Liver (tissue), 9 donors: ENCODE measurements around the gene ISG20L2. TPM values are rescaled to one million over a fixed set of nuclear protein-coding genes. Genes with fewer than 3 reads are reported as not detected.

ENCODE experiments used
- DNase-seq: peaks from one replicate; pipeline ENCODE4 v3.0.0-alpha.2; 2017; ENCODE audit warnings: low spot score
- H3K27ac ChIP-seq, 2 donors: one replicate each; pipeline ENCODE4 v1.7.0; 2013; ENCODE audit warnings: inconsistent platforms in 2 of 2, low read length in 2 of 2, control low read depth in 1 of 2, low read depth in 1 of 2, mild to moderate bottlenecking in 1 of 2
- H3K27me3 ChIP-seq, 4 donors: one replicate each; pipeline versions ENCODE4 v1.6.1 to v1.7.0; 2013; ENCODE audit warnings: low read length in 3 of 4, inconsistent platforms in 1 of 4, mild to moderate bottlenecking in 1 of 4, moderate library complexity in 1 of 4; ENCODE audit not compliant: control insufficient read depth in 4 of 4, insufficient read depth in 4 of 4
- H3K36me3 ChIP-seq, 4 donors: one replicate each; pipeline versions ENCODE4 v1.6.1 to v1.7.0; 2013; ENCODE audit warnings: low read length in 3 of 4, mild to moderate bottlenecking in 3 of 4, low read depth in 1 of 4, moderate library complexity in 1 of 4; ENCODE audit not compliant: control insufficient read depth in 4 of 4, insufficient read depth in 3 of 4
- H3K4me1 ChIP-seq, 4 donors: one replicate each; pipeline versions ENCODE4 v1.6.1 to v1.7.0; 2013; ENCODE audit warnings: low read length in 3 of 4, mild to moderate bottlenecking in 3 of 4, moderate library complexity in 1 of 4; ENCODE audit not compliant: control insufficient read depth in 4 of 4, insufficient read depth in 4 of 4
- H3K4me3 ChIP-seq, 3 donors: one replicate each; pipeline versions ENCODE4 v1.6.1 to v1.7.0; 2013; ENCODE audit warnings: low read length in 3 of 3, control low read depth in 1 of 3, low read depth in 1 of 3, mild to moderate bottlenecking in 1 of 3
- H3K9ac ChIP-seq, 2 donors: one replicate each; pipeline ENCODE4 v1.7.0; 2013; ENCODE audit warnings: low read length in 2 of 2, mild to moderate bottlenecking in 2 of 2, moderate library complexity in 2 of 2, control low read depth in 1 of 2, low read depth in 1 of 2
- H3K9me3 ChIP-seq, 4 donors: one replicate each; pipeline versions ENCODE4 v1.6.1 to v1.7.0; 2013; ENCODE audit warnings: low read length in 3 of 4; ENCODE audit not compliant: control insufficient read depth in 4 of 4
- ATF3 ChIP-seq: IDR thresholded peaks from 2 replicates; pipeline ENCODE4 v1.6.1; 2016; ENCODE audit warnings: antibody characterized with exemption
- FOXA1 ChIP-seq: IDR thresholded peaks from 2 replicates; pipeline ENCODE4 v1.6.1; 2016; ENCODE audit warnings: antibody characterized with exemption
- GABPA ChIP-seq, 2 donors: IDR thresholded peaks in 1 of 2; conservative IDR thresholded peaks in 1 of 2; 2 replicates each; pipeline ENCODE4 v1.6.1; 2016; ENCODE audit warnings: antibody characterized with exemption in 2 of 2, mild to moderate bottlenecking in 1 of 2, moderate library complexity in 1 of 2
- HNF4A ChIP-seq, 2 donors: conservative IDR thresholded peaks; 2 replicates each; pipeline ENCODE4 v1.6.1; 2016; ENCODE audit warnings: antibody characterized with exemption in 2 of 2, mild to moderate bottlenecking in 2 of 2
- HNF4G ChIP-seq: IDR thresholded peaks from 2 replicates; pipeline ENCODE4 v1.6.1; 2016; ENCODE audit warnings: antibody characterized with exemption
- JUND ChIP-seq, 2 donors: IDR thresholded peaks; 2 replicates each; pipeline ENCODE4 v1.6.1; 2016; ENCODE audit warnings: antibody characterized with exemption in 2 of 2
- NR2F2 ChIP-seq: IDR thresholded peaks from 2 replicates; pipeline ENCODE4 v1.6.1; 2016; ENCODE audit warnings: antibody characterized with exemption
- RAD21 ChIP-seq, 2 donors: IDR thresholded peaks; 2 replicates each; pipeline ENCODE4 v1.6.1; 2016; ENCODE audit warnings: antibody characterized with exemption in 2 of 2, mild to moderate bottlenecking in 2 of 2
- YY1 ChIP-seq: IDR thresholded peaks from 2 replicates; pipeline ENCODE4 v1.6.1; 2016; ENCODE audit warnings: antibody characterized with exemption, mild to moderate bottlenecking
- WGBS: extraction: QIAGEN DNeasy Blood & Tissue Kit; methylation state at CpG from one replicate; pipeline ENCODE4 v1.1.7; 2013; 5-methylcytosine and 5-hydroxymethylcytosine counted together
- polyA plus RNA-seq, 2 donors: library from polyadenylated mRNA; stranded (reverse) in 1 of 2; unstranded in 1 of 2; fragments of 200-250 nt in 1 of 2; fragments of >200 nt in 1 of 2; fragmentation: Nextera tagmentation in 1 of 2; extraction: Ambion mirVana in 1 of 2; gene quantifications; one replicate each; pipeline versions ENCODE4 v1.2.1 to v1.2.3, GENCODE V29; 2013 to 2015
- total RNA-seq, 2 donors: library from RNA; depleted of rRNA; stranded (reverse); fragments of >200 nt; gene quantifications; one replicate each; pipeline ENCODE4 v1.2.3, GENCODE V29; 2014
- TF ChIP-seq, protein P1 (sequence below): fragments of 150-350 bp; IDR thresholded peaks from 2 replicates; pipeline ENCODE4 v1.5.1; 2017; ENCODE audit warnings: improper control_type of control experiment, low read depth, low read length; ENCODE audit not compliant: missing input control
- TF ChIP-seq, protein P2 (sequence below): IDR thresholded peaks from 2 replicates; pipeline ENCODE4 v1.6.1; 2016; ENCODE audit warnings: antibody characterized with exemption
- donor health status: healthy.
- donor health status: healthy.
- donor health status: healthy.
- donor health status: healthy.
- donor health status: healthy.

Gene ISG20L2
- total and polyA plus RNA-seq, 4 donors, result 5.6 to 9.9 (median 6.7) TPM

DNA sequence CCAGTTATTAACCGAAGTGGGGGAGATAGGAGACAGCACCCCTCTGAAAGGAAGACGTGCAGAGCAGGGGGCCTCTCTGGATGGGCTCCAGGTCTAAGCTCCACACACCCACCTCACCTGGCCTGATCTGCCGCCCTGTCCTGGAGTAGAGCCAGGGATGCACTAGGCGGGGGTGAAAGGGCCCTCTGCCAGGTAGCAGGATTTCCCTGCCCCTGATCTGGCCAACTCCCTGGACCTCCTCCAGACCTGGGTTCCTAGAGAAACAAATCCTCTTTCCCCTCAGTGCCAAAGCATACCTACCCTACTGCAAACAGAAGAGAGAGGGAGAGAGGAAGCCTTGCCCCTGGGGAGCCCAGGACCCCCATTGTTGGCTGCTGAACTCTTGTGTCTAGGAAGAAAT lies 25.2 kb downstream of the ISG20L2 start:
- peaks cover 0 to 10% (median 7%) of the 10 kb centered on the region in 4 donors for H3K27me3 ChIP-seq

GRCh38 chr1:156700736-156701531 lies 27.6 kb downstream of the ISG20L2 start:
- Histone ChIP-seq H3K36me3 (no peaks in the 10 kb centered on the region), H3K27me3 (peaks cover 0 to 8% (median 7%) of the 10 kb centered on the region in 4 donors), H3K9me3 (no peaks in the 10 kb centered on the region), H3K4me3 (no peak overlapping the region), H3K27ac (no peak overlapping the region), H3K4me1 (peaks cover 7 to 11% (median 8%) of the 10 kb centered on the region in 4 donors), H3K9ac (no peak overlapping the region)
- no peak for TF ChIP-seq YY1
- DNase-seq, result no peak
- WGBS, result 79% methylated on average over 8 of the region's 8 CpGs

More for the DNA sequence above, 25.2 kb downstream of the ISG20L2 start:
- TF ChIP-seq ATF3 (no peak), JUND (IDR thresholded peaks at IDR 0.05) (no peak), NR2F2 (no peak), HNF4G (no peak), GABPA (IDR thresholded peaks at IDR 0.05 in 1 of 2, conservative IDR thresholded peaks at IDR 0.05 in 1 of 2) (no peak), RAD21 (IDR thresholded peaks at IDR 0.05) (no peak), YY1 (no peak)
- TF ChIP-seq, protein P1, sequence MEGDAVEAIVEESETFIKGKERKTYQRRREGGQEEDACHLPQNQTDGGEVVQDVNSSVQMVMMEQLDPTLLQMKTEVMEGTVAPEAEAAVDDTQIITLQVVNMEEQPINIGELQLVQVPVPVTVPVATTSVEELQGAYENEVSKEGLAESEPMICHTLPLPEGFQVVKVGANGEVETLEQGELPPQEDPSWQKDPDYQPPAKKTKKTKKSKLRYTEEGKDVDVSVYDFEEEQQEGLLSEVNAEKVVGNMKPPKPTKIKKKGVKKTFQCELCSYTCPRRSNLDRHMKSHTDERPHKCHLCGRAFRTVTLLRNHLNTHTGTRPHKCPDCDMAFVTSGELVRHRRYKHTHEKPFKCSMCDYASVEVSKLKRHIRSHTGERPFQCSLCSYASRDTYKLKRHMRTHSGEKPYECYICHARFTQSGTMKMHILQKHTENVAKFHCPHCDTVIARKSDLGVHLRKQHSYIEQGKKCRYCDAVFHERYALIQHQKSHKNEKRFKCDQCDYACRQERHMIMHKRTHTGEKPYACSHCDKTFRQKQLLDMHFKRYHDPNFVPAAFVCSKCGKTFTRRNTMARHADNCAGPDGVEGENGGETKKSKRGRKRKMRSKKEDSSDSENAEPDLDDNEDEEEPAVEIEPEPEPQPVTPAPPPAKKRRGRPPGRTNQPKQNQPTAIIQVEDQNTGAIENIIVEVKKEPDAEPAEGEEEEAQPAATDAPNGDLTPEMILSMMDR, result no peak
- Histone ChIP-seq H3K4me3 (no peak overlapping the region), H3K9ac (no peak overlapping the region), H3K36me3 (no peaks in the 10 kb centered on the region), H3K27ac (no peak overlapping the region), H3K4me1 (peaks cover 11 to 19% (median 13%) of the 10 kb centered on the region in 4 donors), H3K9me3 (no peaks in the 10 kb centered on the region)
- 73% methylated on average over 4 of the region's 4 CpGs for WGBS
- DNase-seq, result no peak

- no peak for DNase-seq
- no peak overlapping the region for H3K9ac ChIP-seq
- no peaks in the 10 kb centered on the region for H3K36me3 ChIP-seq
- H3K4me1 ChIP-seq, result no peaks in the 10 kb centered on the region
- H3K27ac ChIP-seq, result no peak overlapping the region
- TF ChIP-seq GABPA (IDR thresholded peaks at IDR 0.05 in 1 of 2, conservative IDR thresholded peaks at IDR 0.05 in 1 of 2), result no peak
- TF ChIP-seq JUND (IDR thresholded peaks at IDR 0.05), result no peak
- TF ChIP-seq FOXA1, result no peak
- TF ChIP-seq, protein P2, sequence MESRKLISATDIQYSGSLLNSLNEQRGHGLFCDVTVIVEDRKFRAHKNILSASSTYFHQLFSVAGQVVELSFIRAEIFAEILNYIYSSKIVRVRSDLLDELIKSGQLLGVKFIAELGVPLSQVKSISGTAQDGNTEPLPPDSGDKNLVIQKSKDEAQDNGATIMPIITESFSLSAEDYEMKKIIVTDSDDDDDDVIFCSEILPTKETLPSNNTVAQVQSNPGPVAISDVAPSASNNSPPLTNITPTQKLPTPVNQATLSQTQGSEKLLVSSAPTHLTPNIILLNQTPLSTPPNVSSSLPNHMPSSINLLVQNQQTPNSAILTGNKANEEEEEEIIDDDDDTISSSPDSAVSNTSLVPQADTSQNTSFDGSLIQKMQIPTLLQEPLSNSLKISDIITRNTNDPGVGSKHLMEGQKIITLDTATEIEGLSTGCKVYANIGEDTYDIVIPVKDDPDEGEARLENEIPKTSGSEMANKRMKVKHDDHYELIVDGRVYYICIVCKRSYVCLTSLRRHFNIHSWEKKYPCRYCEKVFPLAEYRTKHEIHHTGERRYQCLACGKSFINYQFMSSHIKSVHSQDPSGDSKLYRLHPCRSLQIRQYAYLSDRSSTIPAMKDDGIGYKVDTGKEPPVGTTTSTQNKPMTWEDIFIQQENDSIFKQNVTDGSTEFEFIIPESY, result no peak
- TF ChIP-seq, protein P1, result no peak
- TF ChIP-seq HNF4A (conservative IDR thresholded peaks at IDR 0.05), result no peak
- TF ChIP-seq ATF3, result no peak
- no peak for TF ChIP-seq YY1
- WGBS, result 64% methylated on average over 1 of the region's 1 CpG
- H3K27me3 ChIP-seq, result peaks cover 0 to 3% (median 3%) of the 10 kb centered on the region in 4 donors
- H3K9me3 ChIP-seq, result no peaks in the 10 kb centered on the region
- no peak overlapping the region for H3K4me3 ChIP-seq
These were observed 29.6 kb downstream of the ISG20L2 start for GRCh38 chr1:156698995-156699394.
